ENCODE measurements around the gene RBMX2.

Gene RBMX2

GRCh38 chrX:130444641-130445336 lies 43.0 kb downstream of the RBMX2 start:
- DNase-seq (ENCODE audit: low read depth in 2 of 2, low spot score in 1 of 2): no peak

GRCh38 chrX:130446974-130447373 lies 45.2 kb downstream of the RBMX2 start:
- DNase-seq (ENCODE audit: low read depth in 2 of 2, low spot score in 1 of 2): no peak
